Peyer's patch (tissue), 4 donors: ENCODE results near the gene C6orf141.

Experiments used
- CTCF ChIP-seq, 6 experiments: fragments of 450-650 bp in 4 of 6; fragments of 200-600 bp in 2 of 6; sonication (generic) in 1 of 6; IDR thresholded peaks; one replicate each; pipeline ENCODE4 v1.5.1; 2017 to 2019; ENCODE audit warnings: antibody characterized with exemption in 6 of 6, mild to moderate bottlenecking in 3 of 6, moderate library complexity in 1 of 6
- POLR2A ChIP-seq, 2 donors: fragments of 450-650 bp; IDR thresholded peaks; one replicate each; pipeline ENCODE4 v1.5.1; 2017; ENCODE audit warnings: antibody characterized with exemption in 2 of 2, mild to moderate bottlenecking in 2 of 2, moderate library complexity in 2 of 2

GRCh38 chr6:49548613-49549304 is 1.7 kb upstream of the C6orf141 start:
- no peak for TF ChIP-seq POLR2A (IDR thresholded peaks at IDR 0.05)
- no peak for TF ChIP-seq CTCF (IDR thresholded peaks at IDR 0.05)
